Measurements from ENCODE around the gene SAFB2.

Gene SAFB2

DNA sequence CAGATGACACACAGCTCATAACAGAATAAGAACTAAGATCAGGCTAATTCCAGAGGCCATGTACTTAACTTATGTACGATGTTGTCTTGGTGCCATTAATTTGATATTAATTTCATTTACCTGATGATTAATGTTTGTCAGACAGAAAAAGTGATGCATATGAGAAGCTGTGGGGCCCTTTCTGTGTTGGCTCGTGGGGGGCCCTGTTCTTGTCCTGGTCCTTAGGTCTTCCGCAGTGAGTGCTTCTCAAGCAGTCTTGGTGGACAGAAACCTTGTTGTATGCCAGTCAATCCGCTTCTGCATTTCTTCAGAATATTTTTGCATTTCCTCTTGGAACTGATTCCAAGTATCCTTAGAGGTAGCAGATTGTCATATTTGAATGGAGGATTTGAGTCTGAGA lies 20.5 kb upstream of the SAFB2 start:
- TF ChIP-seq, protein P1, sequence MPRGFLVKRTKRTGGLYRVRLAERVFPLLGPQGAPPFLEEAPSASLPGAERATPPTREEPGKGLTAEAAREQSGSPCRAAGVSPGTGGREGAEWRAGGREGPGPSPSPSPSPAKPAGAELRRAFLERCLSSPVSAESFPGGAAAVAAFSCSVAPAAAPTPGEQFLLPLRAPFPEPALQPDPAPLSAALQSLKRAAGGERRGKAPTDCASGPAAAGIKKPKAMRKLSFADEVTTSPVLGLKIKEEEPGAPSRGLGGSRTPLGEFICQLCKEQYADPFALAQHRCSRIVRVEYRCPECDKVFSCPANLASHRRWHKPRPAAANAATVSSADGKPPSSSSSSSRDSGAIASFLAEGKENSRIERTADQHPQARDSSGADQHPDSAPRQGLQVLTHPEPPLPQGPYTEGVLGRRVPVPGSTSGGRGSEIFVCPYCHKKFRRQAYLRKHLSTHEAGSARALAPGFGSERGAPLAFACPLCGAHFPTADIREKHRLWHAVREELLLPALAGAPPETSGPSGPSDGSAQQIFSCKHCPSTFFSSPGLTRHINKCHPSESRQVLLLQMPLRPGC (tag by site-specific recombination; IDR thresholded peaks at IDR 0.05): no peak
- TF ChIP-seq ZNF677 (tag by site-specific recombination; IDR thresholded peaks at IDR 0.05): peak; percentile 95
- POLR2A ChIA-PET: no interaction called here
- Histone ChIP-seq H3K4me1 (ENCODE audit: control insufficient read depth, insufficient read depth, low read length) (no peaks in the 10 kb centered on the region), H3K36me3 (ENCODE audit: control insufficient read depth in 2 of 2, insufficient read depth in 1 of 2, low read length in 2 of 2) (peaks cover 33 to 76% of the 10 kb centered on the region in 2 experiments), H3K27ac (ENCODE audit: extremely low read depth, low read depth, low read length) (no peak overlapping the region), H3K4me3 (ENCODE audit: low read depth, low read length) (no peak overlapping the region), H3K9me3 (ENCODE audit: control insufficient read depth, insufficient read depth, low read depth, low read length) (no peaks in the 10 kb centered on the region)
- CTCF ChIA-PET: interaction anchor here (0.7 kb wide), 1 partner anchor 47 kb away, joined by 3 read pairs; the partner anchor contains the start of gene RPL36

DNA sequence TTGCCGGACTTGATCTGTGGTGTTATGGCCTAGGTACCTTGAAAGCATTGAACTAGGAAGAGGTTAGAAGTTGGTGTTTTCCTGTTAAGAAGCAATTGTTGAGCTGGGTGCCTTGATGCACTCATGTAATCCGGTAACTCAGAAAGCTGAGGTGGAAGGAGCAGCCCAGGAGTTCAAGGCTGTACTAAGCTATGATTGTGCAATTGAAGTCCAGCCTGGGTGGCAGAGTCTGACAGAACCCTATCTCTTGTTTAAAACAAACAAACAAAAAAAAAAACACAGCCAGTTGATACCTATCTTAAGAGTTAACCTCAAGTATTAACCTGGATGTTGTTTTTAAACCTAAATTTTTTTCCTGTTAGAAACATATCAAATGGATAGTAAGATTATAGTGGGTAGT lies 19.6 kb upstream of the SAFB2 start:
- Histone ChIP-seq H3K4me1 (ENCODE audit: control insufficient read depth, insufficient read depth, low read length) (no peaks in the 10 kb centered on the region), H3K36me3 (ENCODE audit: control insufficient read depth in 2 of 2, insufficient read depth in 1 of 2, low read length in 2 of 2) (peaks cover 30 to 74% of the 10 kb centered on the region in 2 experiments), H3K4me3 (ENCODE audit: low read depth, low read length) (no peak overlapping the region), H3K27ac (ENCODE audit: extremely low read depth, low read depth, low read length) (no peak overlapping the region), H3K9me3 (ENCODE audit: control insufficient read depth, insufficient read depth, low read depth, low read length) (no peaks in the 10 kb centered on the region)
- CTCF ChIA-PET: no interaction called here
- TF ChIP-seq, protein P2, sequence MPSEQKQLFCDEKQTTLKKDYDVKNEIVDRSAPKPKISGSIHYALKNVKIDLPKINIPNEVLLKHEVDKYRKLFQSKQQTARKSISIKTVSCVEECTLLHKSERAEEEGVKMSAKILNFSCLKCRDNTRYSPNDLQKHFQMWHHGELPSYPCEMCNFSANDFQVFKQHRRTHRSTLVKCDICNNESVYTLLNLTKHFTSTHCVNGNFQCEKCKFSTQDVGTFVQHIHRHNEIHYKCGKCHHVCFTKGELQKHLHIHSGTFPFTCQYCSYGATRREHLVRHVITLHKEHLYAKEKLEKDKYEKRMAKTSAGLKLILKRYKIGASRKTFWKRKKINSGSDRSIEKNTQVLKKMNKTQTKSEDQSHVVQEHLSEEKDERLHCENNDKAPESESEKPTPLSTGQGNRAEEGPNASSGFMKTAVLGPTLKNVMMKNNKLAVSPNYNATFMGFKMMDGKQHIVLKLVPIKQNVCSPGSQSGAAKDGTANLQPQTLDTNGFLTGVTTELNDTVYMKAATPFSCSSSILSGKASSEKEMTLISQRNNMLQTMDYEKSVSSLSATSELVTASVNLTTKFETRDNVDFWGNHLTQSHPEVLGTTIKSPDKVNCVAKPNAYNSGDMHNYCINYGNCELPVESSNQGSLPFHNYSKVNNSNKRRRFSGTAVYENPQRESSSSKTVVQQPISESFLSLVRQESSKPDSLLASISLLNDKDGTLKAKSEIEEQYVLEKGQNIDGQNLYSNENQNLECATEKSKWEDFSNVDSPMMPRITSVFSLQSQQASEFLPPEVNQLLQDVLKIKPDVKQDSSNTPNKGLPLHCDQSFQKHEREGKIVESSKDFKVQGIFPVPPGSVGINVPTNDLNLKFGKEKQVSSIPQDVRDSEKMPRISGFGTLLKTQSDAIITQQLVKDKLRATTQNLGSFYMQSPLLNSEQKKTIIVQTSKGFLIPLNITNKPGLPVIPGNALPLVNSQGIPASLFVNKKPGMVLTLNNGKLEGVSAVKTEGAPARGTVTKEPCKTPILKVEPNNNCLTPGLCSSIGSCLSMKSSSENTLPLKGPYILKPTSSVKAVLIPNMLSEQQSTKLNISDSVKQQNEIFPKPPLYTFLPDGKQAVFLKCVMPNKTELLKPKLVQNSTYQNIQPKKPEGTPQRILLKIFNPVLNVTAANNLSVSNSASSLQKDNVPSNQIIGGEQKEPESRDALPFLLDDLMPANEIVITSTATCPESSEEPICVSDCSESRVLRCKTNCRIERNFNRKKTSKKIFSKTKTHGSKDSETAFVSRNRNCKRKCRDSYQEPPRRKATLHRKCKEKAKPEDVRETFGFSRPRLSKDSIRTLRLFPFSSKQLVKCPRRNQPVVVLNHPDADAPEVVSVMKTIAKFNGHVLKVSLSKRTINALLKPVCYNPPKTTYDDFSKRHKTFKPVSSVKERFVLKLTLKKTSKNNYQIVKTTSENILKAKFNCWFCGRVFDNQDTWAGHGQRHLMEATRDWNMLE (tag by site-specific recombination; conservative IDR thresholded peaks at IDR 0.05; ENCODE audit: low read depth): no peak
- TF ChIP-seq, protein P3, sequence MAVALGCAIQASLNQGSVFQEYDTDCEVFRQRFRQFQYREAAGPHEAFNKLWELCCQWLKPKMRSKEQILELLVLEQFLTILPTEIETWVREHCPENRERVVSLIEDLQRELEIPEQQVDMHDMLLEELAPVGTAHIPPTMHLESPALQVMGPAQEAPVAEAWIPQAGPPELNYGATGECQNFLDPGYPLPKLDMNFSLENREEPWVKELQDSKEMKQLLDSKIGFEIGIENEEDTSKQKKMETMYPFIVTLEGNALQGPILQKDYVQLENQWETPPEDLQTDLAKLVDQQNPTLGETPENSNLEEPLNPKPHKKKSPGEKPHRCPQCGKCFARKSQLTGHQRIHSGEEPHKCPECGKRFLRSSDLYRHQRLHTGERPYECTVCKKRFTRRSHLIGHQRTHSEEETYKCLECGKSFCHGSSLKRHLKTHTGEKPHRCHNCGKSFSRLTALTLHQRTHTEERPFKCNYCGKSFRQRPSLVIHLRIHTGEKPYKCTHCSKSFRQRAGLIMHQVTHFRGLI (tag by site-specific recombination; IDR thresholded peaks at IDR 0.05): no peak
- TF ChIP-seq, protein P4, sequence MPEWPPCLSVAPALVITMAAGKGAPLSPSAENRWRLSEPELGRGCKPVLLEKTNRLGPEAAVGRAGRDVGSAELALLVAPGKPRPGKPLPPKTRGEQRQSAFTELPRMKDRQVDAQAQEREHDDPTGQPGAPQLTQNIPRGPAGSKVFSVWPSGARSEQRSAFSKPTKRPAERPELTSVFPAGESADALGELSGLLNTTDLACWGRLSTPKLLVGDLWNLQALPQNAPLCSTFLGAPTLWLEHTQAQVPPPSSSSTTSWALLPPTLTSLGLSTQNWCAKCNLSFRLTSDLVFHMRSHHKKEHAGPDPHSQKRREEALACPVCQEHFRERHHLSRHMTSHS (tag by site-specific recombination; IDR thresholded peaks at IDR 0.05): no peak
- TF ChIP-seq, protein P5, sequence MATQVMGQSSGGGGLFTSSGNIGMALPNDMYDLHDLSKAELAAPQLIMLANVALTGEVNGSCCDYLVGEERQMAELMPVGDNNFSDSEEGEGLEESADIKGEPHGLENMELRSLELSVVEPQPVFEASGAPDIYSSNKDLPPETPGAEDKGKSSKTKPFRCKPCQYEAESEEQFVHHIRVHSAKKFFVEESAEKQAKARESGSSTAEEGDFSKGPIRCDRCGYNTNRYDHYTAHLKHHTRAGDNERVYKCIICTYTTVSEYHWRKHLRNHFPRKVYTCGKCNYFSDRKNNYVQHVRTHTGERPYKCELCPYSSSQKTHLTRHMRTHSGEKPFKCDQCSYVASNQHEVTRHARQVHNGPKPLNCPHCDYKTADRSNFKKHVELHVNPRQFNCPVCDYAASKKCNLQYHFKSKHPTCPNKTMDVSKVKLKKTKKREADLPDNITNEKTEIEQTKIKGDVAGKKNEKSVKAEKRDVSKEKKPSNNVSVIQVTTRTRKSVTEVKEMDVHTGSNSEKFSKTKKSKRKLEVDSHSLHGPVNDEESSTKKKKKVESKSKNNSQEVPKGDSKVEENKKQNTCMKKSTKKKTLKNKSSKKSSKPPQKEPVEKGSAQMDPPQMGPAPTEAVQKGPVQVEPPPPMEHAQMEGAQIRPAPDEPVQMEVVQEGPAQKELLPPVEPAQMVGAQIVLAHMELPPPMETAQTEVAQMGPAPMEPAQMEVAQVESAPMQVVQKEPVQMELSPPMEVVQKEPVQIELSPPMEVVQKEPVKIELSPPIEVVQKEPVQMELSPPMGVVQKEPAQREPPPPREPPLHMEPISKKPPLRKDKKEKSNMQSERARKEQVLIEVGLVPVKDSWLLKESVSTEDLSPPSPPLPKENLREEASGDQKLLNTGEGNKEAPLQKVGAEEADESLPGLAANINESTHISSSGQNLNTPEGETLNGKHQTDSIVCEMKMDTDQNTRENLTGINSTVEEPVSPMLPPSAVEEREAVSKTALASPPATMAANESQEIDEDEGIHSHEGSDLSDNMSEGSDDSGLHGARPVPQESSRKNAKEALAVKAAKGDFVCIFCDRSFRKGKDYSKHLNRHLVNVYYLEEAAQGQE (tag by site-specific recombination; IDR thresholded peaks at IDR 0.05): no peak
- TF ChIP-seq ZNF560 (tag by site-specific recombination; IDR thresholded peaks at IDR 0.05; ENCODE audit: borderline replicate concordance): no peak
- POLR2A ChIA-PET: interaction anchor here (0.6 kb wide), 1 partner anchor 20 kb away, joined by 3 read pairs; the partner anchor contains the start of genes SAFB and SAFB2
